HCT116 (cell line): ENCODE results near the gene TMPRSS13. TPM values are rescaled to one million over a fixed set of nuclear protein-coding genes. Genes with fewer than 3 reads are reported as not detected.

ENCODE experiments used
- ATAC-seq: fragments of 200-7000 bp; cut with Tn5 transposase; 2 replicates; pipeline ENCODE4 v1.9.1; 2020; ENCODE audit warnings: mild to moderate bottlenecking, moderate library complexity
- BruUV-seq: library from RNA; stranded (reverse); fragments of 400-500 nt; replicated peaks from 2 replicates; lab custom pipeline; 2021; lab: Mats Ljungman, UMichigan
- CTCF ChIA-PET: fragments of 300-600 bp; sonication (Branson Sonifier 250); formaldehyde crosslinking; loops from one replicate; lab custom pipeline; 2021; ENCODE audit warnings: antibody characterized with exemption; lab: Charles Lee
- POLR2A ChIA-PET: fragments of 300-600, 350-600 bp; sonication (Branson Sonifier 250); formaldehyde crosslinking; loops from one replicate; lab custom pipeline; 2021; ENCODE audit warnings: antibody characterized with exemption; lab: Charles Lee
- RAD21 ChIA-PET, 2 experiments: fragments of 300-600 bp; sonication (Branson Sonifier 250); formaldehyde crosslinking; loops; one replicate each; lab custom pipeline; 2023; ENCODE audit warnings: low total read pairs in 2 of 2; ENCODE audit not compliant: uncharacterized antibody in 2 of 2, unreplicated experiment in 2 of 2, low non-redundant PET in 1 of 2; lab: Charles Lee
- DNase-seq: peaks from one replicate; pipeline ENCODE4 v3.0.0-alpha.2; 2010; ENCODE audit warnings: low read depth, low spot score
- H2AFZ ChIP-seq: fragments of 200-600 bp; shearing (Covaris generic), sonication (generic); 2 replicates; pipeline ENCODE4 v1.6.1; 2017; ENCODE audit warnings: low read depth, mixed run types, mixed read lengths, antibody characterized with exemption, low read length; ENCODE audit not compliant: poor library complexity, severe bottlenecking
- H3K27ac ChIP-seq: 2 replicates; pipeline ENCODE4 v1.5.1; 2012; ENCODE audit warnings: low read depth, low read length
- H3K27me3 ChIP-seq: fragments of 200-600 bp; sonication (generic); 2 replicates; pipeline ENCODE4 v1.6.1; 2016; ENCODE audit warnings: mixed run types, low read length, mixed read lengths; ENCODE audit not compliant: insufficient read depth
- H3K36me3 ChIP-seq, 2 experiments: fragments of 200-500 bp in 1 of 2; fragments of 200-600 bp in 1 of 2; sonication (Bioruptor generic) in 1 of 2; sonication (generic) in 1 of 2; 2 replicates each; pipeline versions ENCODE4 v1.5.1 to v1.6.1; 2014 to 2016; ENCODE audit warnings: low read length in 2 of 2, inconsistent platforms in 1 of 2, mixed read lengths in 1 of 2, mixed run types in 1 of 2; ENCODE audit not compliant: insufficient read depth in 2 of 2, control insufficient read depth in 1 of 2
- H3K4me1 ChIP-seq, 2 experiments: fragments of 200-600 bp in 1 of 2; sonication (generic) in 1 of 2; 2 replicates each; pipeline versions ENCODE4 v1.5.1 to v1.6.1; 2012 to 2017; ENCODE audit warnings: low read length in 2 of 2, inconsistent platforms in 1 of 2, mild to moderate bottlenecking in 1 of 2, mixed read lengths in 1 of 2, mixed run types in 1 of 2, moderate library complexity in 1 of 2; ENCODE audit not compliant: insufficient read depth in 2 of 2, control insufficient read depth in 1 of 2
- H3K4me2 ChIP-seq: fragments of 200-600 bp; sonication (generic); 2 replicates; pipeline ENCODE4 v1.6.1; 2017; ENCODE audit warnings: mixed run types, low read length, mixed read lengths
- H3K4me3 ChIP-seq, 2 experiments: fragments of 200-600 bp in 1 of 2; sonication (generic) in 1 of 2; replicated peaks in 1 of 2; 2 replicates each; pipeline ENCODE4 v1.5.1; 2011 to 2016; ENCODE audit warnings: low read length in 2 of 2, control low read depth in 1 of 2, low read depth in 1 of 2, mild to moderate bottlenecking in 1 of 2, mixed read lengths in 1 of 2, mixed run types in 1 of 2
- H3K79me2 ChIP-seq: fragments of 200-600 bp; sonication (generic); 2 replicates; pipeline ENCODE4 v1.6.1; 2017; ENCODE audit warnings: mild to moderate bottlenecking, mixed run types, low read length, moderate library complexity, mixed read lengths; ENCODE audit not compliant: insufficient read depth
- H3K9ac ChIP-seq: fragments of 200-600 bp; sonication (generic); 2 replicates; pipeline ENCODE4 v1.6.1; 2016; ENCODE audit warnings: low read length, mixed read lengths
- H3K9me2 ChIP-seq: fragments of 200-600 bp; sonication (generic), shearing (Covaris generic); 2 replicates; pipeline ENCODE4 v1.6.1; 2017; ENCODE audit warnings: mixed run types, mild to moderate bottlenecking, moderate library complexity; ENCODE audit not compliant: insufficient read depth
- H3K9me3 ChIP-seq, 2 experiments: fragments of 200-500 bp in 1 of 2; fragments of 200-600 bp in 1 of 2; sonication (Bioruptor generic) in 1 of 2; sonication (generic) in 1 of 2; 2 replicates each; pipeline ENCODE4 v1.6.1; 2014 to 2017; ENCODE audit warnings: low read length in 2 of 2, mixed read lengths in 2 of 2, inconsistent platforms in 1 of 2, low read depth in 1 of 2, mild to moderate bottlenecking in 1 of 2, mixed run types in 1 of 2, moderate library complexity in 1 of 2; ENCODE audit not compliant: control insufficient read depth in 1 of 2, insufficient read depth in 1 of 2
- H4K20me1 ChIP-seq: fragments of 200-600 bp; sonication (generic), shearing (Covaris generic); 2 replicates; pipeline ENCODE4 v1.6.1; 2017; ENCODE audit warnings: mixed run types, mild to moderate bottlenecking, moderate library complexity; ENCODE audit not compliant: insufficient read depth
- CBX3 ChIP-seq: IDR thresholded peaks from 2 replicates; pipeline ENCODE4 v1.6.1; 2012; ENCODE audit warnings: low read depth
- EZH2phosphoT487 ChIP-seq: fragments of 200-600 bp; IDR thresholded peaks from 2 replicates; pipeline ENCODE4 v1.6.1; 2018; ENCODE audit warnings: antibody characterized with exemption, borderline replicate concordance
- POLR2A ChIP-seq: IDR thresholded peaks from 2 replicates; pipeline ENCODE4 v1.7.0; 2011; ENCODE audit warnings: borderline replicate concordance; ENCODE audit not compliant: insufficient read depth, insufficient read length; ENCODE audit errors: extremely low read depth
- SIN3A ChIP-seq: IDR thresholded peaks from 2 replicates; pipeline ENCODE4 v1.6.1; 2012; ENCODE audit warnings: low read depth
- SP1 ChIP-seq: IDR thresholded peaks from 2 replicates; pipeline ENCODE4 v1.6.1; 2012; ENCODE audit warnings: low read depth
- TCF7L2 ChIP-seq: IDR thresholded peaks from 2 replicates; pipeline ENCODE4 v1.7.0; 2011; ENCODE audit warnings: borderline replicate concordance, inconsistent platforms; ENCODE audit not compliant: insufficient read depth, insufficient read length; ENCODE audit errors: extremely low read depth
- ZFX ChIP-seq: fragments of 450-650 bp; IDR thresholded peaks from 2 replicates; pipeline ENCODE4 v1.6.1; 2017
- intact Hi-C: fragments of 100-400 bp; cut with micrococcal nuclease; formaldehyde crosslinking; loops from 2 replicates; pipeline ENCODE4 v1.10.0; 2022
- total RNA-seq: library from RNA; stranded (reverse); gene quantifications from one replicate; pipeline ENCODE4 v1.2.1, GENCODE V29; 2021; ENCODE audit not compliant: unreplicated experiment
- TF ChIP-seq, protein P1 (sequence below), 3 experiments: fragments of 200-600 bp in 1 of 3; sonication (generic) in 1 of 3; IDR thresholded peaks in 2 of 3; conservative IDR thresholded peaks in 1 of 3; 2 replicates each; pipeline ENCODE4 v1.5.1; 2012 to 2017; ENCODE audit warnings: low read depth in 2 of 3, low read length in 2 of 3, antibody characterized with exemption in 1 of 3, borderline replicate concordance in 1 of 3, control low read depth in 1 of 3, mild to moderate bottlenecking in 1 of 3, mixed read lengths in 1 of 3, mixed run types in 1 of 3, moderate library complexity in 1 of 3; ENCODE audit not compliant: insufficient read depth in 1 of 3
- TF ChIP-seq, protein P2 (sequence below): IDR thresholded peaks from 2 replicates; pipeline ENCODE4 v1.6.1; 2011; ENCODE audit warnings: mild to moderate bottlenecking, low read length, moderate library complexity; ENCODE audit not compliant: insufficient replicate concordance; ENCODE audit errors: extremely low read depth
- TF ChIP-seq, protein P3 (sequence below): IDR thresholded peaks from 2 replicates; pipeline ENCODE4 v1.6.1; 2012

TMPRSS13 gene
- total RNA-seq, 1 experiment from 2014 or later, result 0.52 TPM

DNA sequence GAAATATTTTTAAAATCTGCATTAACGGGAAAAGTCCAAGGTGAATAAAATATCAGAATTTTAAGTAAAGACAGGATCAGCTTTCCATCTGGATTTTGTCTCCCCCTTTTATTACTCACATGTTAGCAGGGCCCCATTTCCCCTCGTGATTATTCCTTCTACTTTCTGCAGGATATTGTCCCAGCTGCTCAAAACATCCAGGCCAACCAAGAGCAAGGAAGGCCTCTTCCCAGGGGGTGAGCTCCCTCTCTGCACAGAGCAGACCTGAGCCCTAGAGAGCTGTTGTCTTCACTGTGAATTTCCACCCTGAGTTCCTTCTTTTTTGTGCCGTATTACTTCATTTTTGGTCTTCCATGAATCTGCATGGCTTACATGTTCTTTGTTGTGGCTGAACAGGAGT lies 3.7 kb upstream of the TMPRSS13 start:
- POLR2A ChIA-PET, result no interaction called here
- Histone ChIP-seq H3K9me3 (no peaks in the 10 kb centered on the region), H3K4me3 (no peak overlapping the region), H3K9me2 (no peaks in the 10 kb centered on the region), H3K4me2 (no peak overlapping the region), H3K36me3 (no peaks in the 10 kb centered on the region), H3K4me1 (peaks cover 14% of the 10 kb centered on the region in 2 experiments; a peak in 3 of 4 replicates), H3K27me3 (no peaks in the 10 kb centered on the region), H2AFZ (no peak overlapping the region), H3K9ac (no peak overlapping the region), H3K27ac (no peak overlapping the region), H3K79me2 (no peaks in the 10 kb centered on the region), H4K20me1 (no peaks in the 10 kb centered on the region)
- no peak for DNase-seq
- CTCF ChIA-PET, result interaction anchor here (2.2 kb wide), 1 partner anchor 14 kb away, joined by 7 read pairs; no protein-coding TSS in a partner anchor
- intact Hi-C loops, result no loop called here
- RAD21 ChIA-PET, result no interaction called here
- no TSS peak for BruUV-seq
- ATAC-seq, result no peak
- TF ChIP-seq CBX3 (no peak), TCF7L2 (no peak), SIN3A (no peak), SP1 (no peak), ZFX (no peak), POLR2A (no peak), EZH2phosphoT487 (no peak)
- TF ChIP-seq, protein P1, sequence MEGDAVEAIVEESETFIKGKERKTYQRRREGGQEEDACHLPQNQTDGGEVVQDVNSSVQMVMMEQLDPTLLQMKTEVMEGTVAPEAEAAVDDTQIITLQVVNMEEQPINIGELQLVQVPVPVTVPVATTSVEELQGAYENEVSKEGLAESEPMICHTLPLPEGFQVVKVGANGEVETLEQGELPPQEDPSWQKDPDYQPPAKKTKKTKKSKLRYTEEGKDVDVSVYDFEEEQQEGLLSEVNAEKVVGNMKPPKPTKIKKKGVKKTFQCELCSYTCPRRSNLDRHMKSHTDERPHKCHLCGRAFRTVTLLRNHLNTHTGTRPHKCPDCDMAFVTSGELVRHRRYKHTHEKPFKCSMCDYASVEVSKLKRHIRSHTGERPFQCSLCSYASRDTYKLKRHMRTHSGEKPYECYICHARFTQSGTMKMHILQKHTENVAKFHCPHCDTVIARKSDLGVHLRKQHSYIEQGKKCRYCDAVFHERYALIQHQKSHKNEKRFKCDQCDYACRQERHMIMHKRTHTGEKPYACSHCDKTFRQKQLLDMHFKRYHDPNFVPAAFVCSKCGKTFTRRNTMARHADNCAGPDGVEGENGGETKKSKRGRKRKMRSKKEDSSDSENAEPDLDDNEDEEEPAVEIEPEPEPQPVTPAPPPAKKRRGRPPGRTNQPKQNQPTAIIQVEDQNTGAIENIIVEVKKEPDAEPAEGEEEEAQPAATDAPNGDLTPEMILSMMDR (IDR thresholded peaks at IDR 0.05 in 2 of 3, conservative IDR thresholded peaks at IDR 0.05 in 1 of 3; ENCODE audit: borderline replicate concordance in 1 of 3, insufficient read depth in 1 of 3, low read depth in 2 of 3, low read length in 2 of 3), result no peak
- TF ChIP-seq, protein P2, sequence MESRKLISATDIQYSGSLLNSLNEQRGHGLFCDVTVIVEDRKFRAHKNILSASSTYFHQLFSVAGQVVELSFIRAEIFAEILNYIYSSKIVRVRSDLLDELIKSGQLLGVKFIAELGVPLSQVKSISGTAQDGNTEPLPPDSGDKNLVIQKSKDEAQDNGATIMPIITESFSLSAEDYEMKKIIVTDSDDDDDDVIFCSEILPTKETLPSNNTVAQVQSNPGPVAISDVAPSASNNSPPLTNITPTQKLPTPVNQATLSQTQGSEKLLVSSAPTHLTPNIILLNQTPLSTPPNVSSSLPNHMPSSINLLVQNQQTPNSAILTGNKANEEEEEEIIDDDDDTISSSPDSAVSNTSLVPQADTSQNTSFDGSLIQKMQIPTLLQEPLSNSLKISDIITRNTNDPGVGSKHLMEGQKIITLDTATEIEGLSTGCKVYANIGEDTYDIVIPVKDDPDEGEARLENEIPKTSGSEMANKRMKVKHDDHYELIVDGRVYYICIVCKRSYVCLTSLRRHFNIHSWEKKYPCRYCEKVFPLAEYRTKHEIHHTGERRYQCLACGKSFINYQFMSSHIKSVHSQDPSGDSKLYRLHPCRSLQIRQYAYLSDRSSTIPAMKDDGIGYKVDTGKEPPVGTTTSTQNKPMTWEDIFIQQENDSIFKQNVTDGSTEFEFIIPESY, result no peak
- TF ChIP-seq, protein P3, sequence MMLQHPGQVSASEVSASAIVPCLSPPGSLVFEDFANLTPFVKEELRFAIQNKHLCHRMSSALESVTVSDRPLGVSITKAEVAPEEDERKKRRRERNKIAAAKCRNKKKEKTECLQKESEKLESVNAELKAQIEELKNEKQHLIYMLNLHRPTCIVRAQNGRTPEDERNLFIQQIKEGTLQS, result no peak
